Activated CD8-positive, alpha-beta memory T cell treated with anti-CD3 and anti-CD28 coated beads for 1 hour (primary cell): Measurements from ENCODE around the gene GGT5.
"Not testable (repeated sequence)": the region's sequence is repeated elsewhere in the genome, so short reads cannot be mapped to it uniquely, and the experiment has no call there.

ENCODE experiments used
- DNase-seq, 2 donors: peaks; one replicate each; pipeline ENCODE4 v3.0.0-alpha.2; 2020; ENCODE audit warnings: low read depth in 1 of 2; ENCODE audit errors: extremely low read depth in 1 of 2

GGT5 gene

GRCh38 chr22:24233235-24233634 lies 11.6 kb downstream of the GGT5 start:
- DNase-seq, result no peak

- DNase-seq, result no peak
These were observed 12.2 kb downstream of the GGT5 start for GRCh38 chr22:24232725-24233124.

GRCh38 chr22:24232124-24232523 lies 12.8 kb downstream of the GGT5 start:
- no peak for DNase-seq

GRCh38 chr22:24231706-24232105 lies 13.2 kb downstream of the GGT5 start:
- no peak for DNase-seq

GRCh38 chr22:24230911-24231656 lies 13.8 kb downstream of the GGT5 start:
- DNase-seq, result peak; percentile 19 to 57

- DNase-seq, result no peak
These were observed 18.9 kb downstream of the GGT5 start for GRCh38 chr22:24225951-24226350.

GRCh38 chr22:24225044-24225601 lies 19.8 kb downstream of the GGT5 start:
- DNase-seq, result no peak

GRCh38 chr22:24224468-24224867 lies 20.4 kb downstream of the GGT5 start:
- DNase-seq, result no peak

- no peak for DNase-seq
These were observed 25.1 kb downstream of the GGT5 start for GRCh38 chr22:24219750-24220149.

- DNase-seq, result no peak
These were observed 27.5 kb downstream of the GGT5 start for GRCh38 chr22:24217384-24217783.

- DNase-seq, result no peak
These were observed 28.2 kb downstream of the GGT5 start for GRCh38 chr22:24216541-24217209.

- DNase-seq, result no peak
These were observed 30.2 kb downstream of the GGT5 start for GRCh38 chr22:24214467-24215285.

- DNase-seq, result not testable (repeated sequence)
These were observed 31.8 kb downstream of the GGT5 start for GRCh38 chr22:24213111-24213510.

- not testable (repeated sequence) for DNase-seq
These were observed 33.2 kb downstream of the GGT5 start for GRCh38 chr22:24211716-24212115.

- not testable (repeated sequence) for DNase-seq
These were observed 34.5 kb downstream of the GGT5 start for GRCh38 chr22:24210409-24210808.

- no peak for DNase-seq
These were observed 35.2 kb downstream of the GGT5 start for GRCh38 chr22:24209687-24210086.

GRCh38 chr22:24209016-24209415 lies 35.9 kb downstream of the GGT5 start:
- DNase-seq, result no peak

GRCh38 chr22:24208012-24208749 lies 36.7 kb downstream of the GGT5 start:
- no peak for DNase-seq

GRCh38 chr22:24207264-24208011 lies 37.4 kb downstream of the GGT5 start:
- DNase-seq, result no peak
